ENCODE results near the gene OR1F1. TPM values are rescaled to one million over a fixed set of nuclear protein-coding genes. Genes with fewer than 3 reads are reported as not detected.

OR1F1 gene
- polyA plus RNA-seq, 1 of the 3 experiments (the other 2 are of a cell fraction): 0.71 TPM

DNA sequence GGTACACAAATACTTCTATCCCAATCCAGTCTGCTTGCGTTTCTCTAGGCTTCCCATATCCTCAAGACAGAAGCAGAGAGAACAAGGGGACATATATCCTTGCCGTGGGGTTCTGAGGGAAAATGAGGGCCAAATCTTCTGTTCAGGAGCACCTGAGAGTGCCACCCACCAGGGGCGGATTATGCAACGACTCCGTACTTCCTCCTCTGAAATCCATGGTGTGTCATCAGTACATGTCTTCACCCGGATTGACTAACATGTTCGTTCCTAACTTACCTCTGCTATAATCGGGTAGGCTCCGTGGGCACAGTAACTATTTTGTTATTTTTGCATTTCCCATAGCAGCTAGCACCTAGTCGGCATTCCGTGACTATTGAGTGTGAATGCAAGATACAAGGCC, 54.7 kb downstream of the OR1F1 start:
- Histone ChIP-seq H3K36me3 (replicated peaks in 1 of 2; ENCODE audit: control insufficient read depth in 1 of 2, insufficient read depth in 2 of 2, low read length in 1 of 2) (no peaks in the 10 kb centered on the region), H3K4me3 (ENCODE audit: low read depth in 2 of 2, low read length in 1 of 2) (no peak overlapping the region), H3K27ac (ENCODE audit: low read depth in 2 of 2, low read length in 1 of 2) (no peak overlapping the region), H3K27me3 (ENCODE audit: insufficient read depth) (peaks cover 32% of the 10 kb centered on the region; the same call in 1 of the 2 replicates), H3K9me3 (no peaks in the 10 kb centered on the region), H3K79me2 (ENCODE audit: insufficient read depth) (no peaks in the 10 kb centered on the region), H4K20me1 (ENCODE audit: insufficient read depth) (no peaks in the 10 kb centered on the region), H3F3A (replicated peaks; ENCODE audit: insufficient read depth) (no peaks in the 10 kb centered on the region), H3K4me1 (ENCODE audit: control insufficient read depth in 1 of 2, insufficient read depth in 2 of 2, low read depth in 1 of 2, low read length in 1 of 2) (no peaks in the 10 kb centered on the region), H3K9me2 (no peaks in the 10 kb centered on the region), H2AFZ (ENCODE audit: low read depth) (no peak overlapping the region), H3K9ac (no peak overlapping the region), H3K4me2 (no peak overlapping the region)
- DNase-seq: no peak
- TF ChIP-seq REST (IDR thresholded peaks at IDR 0.05; ENCODE audit: low read depth, low read length) (no peak), NRF1 (IDR thresholded peaks at IDR 0.05; ENCODE audit: low read depth, low read length) (no peak), NFIC (IDR thresholded peaks at IDR 0.05; ENCODE audit: borderline replicate concordance) (no peak), RCOR1 (IDR thresholded peaks at IDR 0.05; ENCODE audit: low read length) (no peak), SIN3A (IDR thresholded peaks at IDR 0.05; ENCODE audit: borderline replicate concordance, low read depth, low read length) (no peak), PBX3 (IDR thresholded peaks at IDR 0.05) (no peak), RFX5 (IDR thresholded peaks at IDR 0.05; ENCODE audit: low read length) (no peak), POLR2AphosphoS5 (IDR thresholded peaks at IDR 0.05; ENCODE audit: low read depth, low read length) (no peak)
- 26% methylated on average over 11 of the region's 11 CpGs for WGBS (ENCODE audit: low lambda C conversion rate)
- ChIA-PET CTCF (no interaction called here), POLR2A (no interaction called here)

DNA sequence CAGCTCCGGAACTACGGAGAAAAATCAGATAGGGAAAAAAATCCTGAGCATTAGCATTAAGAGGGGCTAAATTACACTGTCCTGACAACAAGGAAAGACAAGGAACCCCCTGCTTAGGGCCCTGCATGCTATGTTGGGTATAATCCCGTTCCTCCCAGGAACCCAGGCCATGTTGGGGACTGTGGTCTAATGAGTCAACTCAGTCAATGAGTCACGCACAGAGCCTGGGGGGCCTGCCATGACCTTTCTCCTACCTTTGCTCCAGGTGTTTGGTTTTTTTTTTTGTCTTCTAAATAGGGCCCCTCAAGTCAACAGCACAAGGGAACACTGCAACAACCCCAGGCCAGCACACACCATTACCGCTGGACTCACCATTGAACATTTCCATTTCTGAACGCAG, 55.9 kb downstream of the OR1F1 start:
- no peak overlapping the region for H2AFZ ChIP-seq (ENCODE audit: low read depth)
- no peaks in the 10 kb centered on the region for H3F3A ChIP-seq (replicated peaks; ENCODE audit: insufficient read depth)
- no peak overlapping the region for H3K27ac ChIP-seq (ENCODE audit: low read depth in 2 of 2, low read length in 1 of 2)
- WGBS (ENCODE audit: low lambda C conversion rate): 32% methylated on average over 6 of the region's 6 CpGs
- H3K79me2 ChIP-seq (ENCODE audit: insufficient read depth): no peaks in the 10 kb centered on the region
- no peak for TF ChIP-seq NRF1 (IDR thresholded peaks at IDR 0.05; ENCODE audit: low read depth, low read length)
- TF ChIP-seq RFX5 (IDR thresholded peaks at IDR 0.05; ENCODE audit: low read length): no peak
- TF ChIP-seq GABPA (IDR thresholded peaks at IDR 0.05; ENCODE audit: low read depth): no peak
- TF ChIP-seq, protein P1, sequence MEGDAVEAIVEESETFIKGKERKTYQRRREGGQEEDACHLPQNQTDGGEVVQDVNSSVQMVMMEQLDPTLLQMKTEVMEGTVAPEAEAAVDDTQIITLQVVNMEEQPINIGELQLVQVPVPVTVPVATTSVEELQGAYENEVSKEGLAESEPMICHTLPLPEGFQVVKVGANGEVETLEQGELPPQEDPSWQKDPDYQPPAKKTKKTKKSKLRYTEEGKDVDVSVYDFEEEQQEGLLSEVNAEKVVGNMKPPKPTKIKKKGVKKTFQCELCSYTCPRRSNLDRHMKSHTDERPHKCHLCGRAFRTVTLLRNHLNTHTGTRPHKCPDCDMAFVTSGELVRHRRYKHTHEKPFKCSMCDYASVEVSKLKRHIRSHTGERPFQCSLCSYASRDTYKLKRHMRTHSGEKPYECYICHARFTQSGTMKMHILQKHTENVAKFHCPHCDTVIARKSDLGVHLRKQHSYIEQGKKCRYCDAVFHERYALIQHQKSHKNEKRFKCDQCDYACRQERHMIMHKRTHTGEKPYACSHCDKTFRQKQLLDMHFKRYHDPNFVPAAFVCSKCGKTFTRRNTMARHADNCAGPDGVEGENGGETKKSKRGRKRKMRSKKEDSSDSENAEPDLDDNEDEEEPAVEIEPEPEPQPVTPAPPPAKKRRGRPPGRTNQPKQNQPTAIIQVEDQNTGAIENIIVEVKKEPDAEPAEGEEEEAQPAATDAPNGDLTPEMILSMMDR (IDR thresholded peaks at IDR 0.05): no peak
- TF ChIP-seq USF1 (IDR thresholded peaks at IDR 0.05; ENCODE audit: borderline replicate concordance, low read depth): no peak
- TF ChIP-seq NFIC (IDR thresholded peaks at IDR 0.05; ENCODE audit: borderline replicate concordance): no peak
- TF ChIP-seq EP300 (IDR thresholded peaks at IDR 0.05; ENCODE audit: borderline replicate concordance in 1 of 2, low read depth in 1 of 2, low read length in 1 of 2): no peak
- no peak for TF ChIP-seq MXI1 (IDR thresholded peaks at IDR 0.05; ENCODE audit: low read depth, low read length)
- TF ChIP-seq, protein P2, sequence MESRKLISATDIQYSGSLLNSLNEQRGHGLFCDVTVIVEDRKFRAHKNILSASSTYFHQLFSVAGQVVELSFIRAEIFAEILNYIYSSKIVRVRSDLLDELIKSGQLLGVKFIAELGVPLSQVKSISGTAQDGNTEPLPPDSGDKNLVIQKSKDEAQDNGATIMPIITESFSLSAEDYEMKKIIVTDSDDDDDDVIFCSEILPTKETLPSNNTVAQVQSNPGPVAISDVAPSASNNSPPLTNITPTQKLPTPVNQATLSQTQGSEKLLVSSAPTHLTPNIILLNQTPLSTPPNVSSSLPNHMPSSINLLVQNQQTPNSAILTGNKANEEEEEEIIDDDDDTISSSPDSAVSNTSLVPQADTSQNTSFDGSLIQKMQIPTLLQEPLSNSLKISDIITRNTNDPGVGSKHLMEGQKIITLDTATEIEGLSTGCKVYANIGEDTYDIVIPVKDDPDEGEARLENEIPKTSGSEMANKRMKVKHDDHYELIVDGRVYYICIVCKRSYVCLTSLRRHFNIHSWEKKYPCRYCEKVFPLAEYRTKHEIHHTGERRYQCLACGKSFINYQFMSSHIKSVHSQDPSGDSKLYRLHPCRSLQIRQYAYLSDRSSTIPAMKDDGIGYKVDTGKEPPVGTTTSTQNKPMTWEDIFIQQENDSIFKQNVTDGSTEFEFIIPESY (IDR thresholded peaks at IDR 0.05; ENCODE audit: borderline replicate concordance, low read depth): no peak
- no peaks in the 10 kb centered on the region for H3K9me3 ChIP-seq
- CTCF ChIA-PET: no interaction called here
- no peak for DNase-seq
- POLR2A ChIA-PET: no interaction called here
- no peaks in the 10 kb centered on the region for H3K4me1 ChIP-seq (ENCODE audit: control insufficient read depth in 1 of 2, insufficient read depth in 2 of 2, low read depth in 1 of 2, low read length in 1 of 2)
- peaks cover 41% of the 10 kb centered on the region; the same call in 1 of the 2 replicates for H3K27me3 ChIP-seq (ENCODE audit: insufficient read depth)
- H4K20me1 ChIP-seq (ENCODE audit: insufficient read depth): no peaks in the 10 kb centered on the region
- H3K36me3 ChIP-seq (replicated peaks in 1 of 2; ENCODE audit: control insufficient read depth in 1 of 2, insufficient read depth in 2 of 2, low read length in 1 of 2): no peaks in the 10 kb centered on the region
- H3K9me2 ChIP-seq: no peaks in the 10 kb centered on the region
- H3K4me2 ChIP-seq: no peak overlapping the region
- H3K4me3 ChIP-seq (ENCODE audit: low read depth in 2 of 2, low read length in 1 of 2): no peak overlapping the region
- no peak overlapping the region for H3K9ac ChIP-seq
